Activated CD8-positive, alpha-beta T cell treated with anti-CD3 and anti-CD28 coated beads for 36 hours (primary cell): ENCODE results near the gene PCDH12. TPM values are rescaled to one million over a fixed set of nuclear protein-coding genes. Genes with fewer than 3 reads are reported as not detected.

Experiments used
- ATAC-seq: fragments of 200-7000 bp; cut with Tn5 transposase; one replicate; pipeline ENCODE4 v1.10.0; 2021; ENCODE audit warnings: mild to moderate bottlenecking, moderate library complexity
- CTCF ChIA-PET: fragments of 350-600 bp; sonication (Branson Sonifier 250); formaldehyde crosslinking; loops from one replicate; lab custom pipeline; 2021; ENCODE audit warnings: antibody characterized with exemption; lab: Charles Lee
- POLR2A ChIA-PET: fragments of 350-600 bp; sonication (Branson Sonifier 250); formaldehyde crosslinking; loops from one replicate; lab custom pipeline; 2021; ENCODE audit warnings: antibody characterized with exemption; lab: Charles Lee
- DNase-seq: peaks from one replicate; pipeline ENCODE4 v3.0.0-alpha.2; 2020
- H3K27ac Mint-ChIP-seq: one replicate; pipeline ENCODE4 v1.8.0; 2021; ENCODE audit warnings: mild to moderate bottlenecking, mixed read lengths
- H3K27me3 Mint-ChIP-seq: one replicate; pipeline ENCODE4 v1.8.0; 2021; ENCODE audit warnings: mixed read lengths
- H3K36me3 Mint-ChIP-seq: one replicate; pipeline ENCODE4 v1.8.0; 2021; ENCODE audit warnings: low read depth, mixed read lengths
- H3K4me1 Mint-ChIP-seq: one replicate; pipeline ENCODE4 v1.8.0; 2021; ENCODE audit warnings: low read depth, mixed read lengths
- H3K4me3 Mint-ChIP-seq: one replicate; pipeline ENCODE4 v1.8.0; 2021; ENCODE audit warnings: mild to moderate bottlenecking, moderate library complexity, mixed read lengths
- H3K9me3 Mint-ChIP-seq: one replicate; pipeline ENCODE4 v1.8.0; 2021; ENCODE audit warnings: mixed read lengths
- CTCF ChIP-seq: fragments of 200-600 bp; IDR thresholded peaks from one replicate; pipeline ENCODE4 v1.8.0; 2022; ENCODE audit warnings: antibody characterized with exemption, mild to moderate bottlenecking
- intact Hi-C: fragments of 100-400 bp; cut with micrococcal nuclease; formaldehyde crosslinking; loops from one replicate; pipeline ENCODE4 v1.10.0; 2022
- total RNA-seq, 2 experiments: library from RNA; stranded (reverse); gene quantifications; one replicate each; pipeline ENCODE4 v1.2.3, GENCODE V29; 2021

The PCDH12 gene
- total RNA-seq, 2 experiments from 2014 or later, result 0.31 to 0.61 TPM

- POLR2A ChIA-PET, result no interaction called here
These were observed 24.6 kb upstream of the PCDH12 start for GRCh38 chr5:141982626-141983025.

GRCh38 chr5:141978389-141978788 is 20.4 kb upstream of the PCDH12 start:
- CTCF ChIA-PET, result interaction anchor here (1.1 to 6.7 kb wide), 8 partner anchors 9 to 286 kb away, joined by 3 to 63 read pairs (median 10); partner anchors contain the start of genes GNPDA1 and RNF14
- H3K27ac Mint-ChIP-seq, result no peak overlapping the region
- H3K9me3 Mint-ChIP-seq, result no peaks in the 10 kb centered on the region
- no peak for ATAC-seq
- no peak for DNase-seq
- POLR2A ChIA-PET, result no interaction called here
- no peaks in the 10 kb centered on the region for H3K27me3 Mint-ChIP-seq
- intact Hi-C loops, result no loop called here
- peaks cover 20% of the 10 kb centered on the region for H3K4me1 Mint-ChIP-seq
- H3K36me3 Mint-ChIP-seq, result peaks cover 60% of the 10 kb centered on the region
- TF ChIP-seq CTCF, result no peak
- no peak overlapping the region for H3K4me3 Mint-ChIP-seq

More at GRCh38 chr5:141982626-141983025, 24.6 kb upstream of the PCDH12 start:
- H3K36me3 Mint-ChIP-seq, result peaks cover 55% of the 10 kb centered on the region
- H3K27me3 Mint-ChIP-seq, result no peaks in the 10 kb centered on the region
- H3K27ac Mint-ChIP-seq, result no peak overlapping the region
- no peaks in the 10 kb centered on the region for H3K4me1 Mint-ChIP-seq
- CTCF ChIA-PET, result no interaction called here
- ATAC-seq, result no peak
- no peak for TF ChIP-seq CTCF
- no peak overlapping the region for H3K4me3 Mint-ChIP-seq
- intact Hi-C loops, result no loop called here
- no peak for DNase-seq
- H3K9me3 Mint-ChIP-seq, result no peaks in the 10 kb centered on the region

- no peak overlapping the region for H3K27ac Mint-ChIP-seq
- ATAC-seq (no peak), DNase-seq (no peak)
- no peaks in the 10 kb centered on the region for H3K27me3 Mint-ChIP-seq
- peaks cover 53% of the 10 kb centered on the region for H3K36me3 Mint-ChIP-seq
- TF ChIP-seq CTCF, result no peak
- H3K4me3 Mint-ChIP-seq, result no peak overlapping the region
- H3K9me3 Mint-ChIP-seq, result no peaks in the 10 kb centered on the region
- CTCF ChIA-PET, result interaction anchor here (0.9 to 6.7 kb wide), 9 partner anchors 8 to 170 kb away, joined by 3 to 63 read pairs (median 3); no protein-coding TSS in a partner anchor
- H3K4me1 Mint-ChIP-seq, result peaks cover 29% of the 10 kb centered on the region
- intact Hi-C loops, result no loop called here
- POLR2A ChIA-PET, result interaction anchor here (0.9 to 1.2 kb wide), 2 partner anchors 18 to 40 kb away, joined by 3 read pairs; partner anchors contain the start of gene PCDH12
These were observed 18.2 kb upstream of the PCDH12 start for GRCh38 chr5:141976176-141976575.

GRCh38 chr5:141973871-141974595 is 16.0 kb upstream of the PCDH12 start:
- no peak for TF ChIP-seq CTCF
- ATAC-seq (peak; percentile 7), DNase-seq (no peak)
- CTCF ChIA-PET, result interaction anchor here (1.7 to 6.4 kb wide), 2 partner anchors 15 to 171 kb away, joined by 5 to 126 read pairs; partner anchors contain the start of gene PCDH12
- Mint-ChIP-seq H3K36me3 (peaks cover 42% of the 10 kb centered on the region), H3K27ac (peak overlapping the region; percentile 86), H3K27me3 (no peaks in the 10 kb centered on the region), H3K4me1 (peaks cover 40% of the 10 kb centered on the region), H3K4me3 (peak overlapping the region; percentile 11), H3K9me3 (no peaks in the 10 kb centered on the region)
- POLR2A ChIA-PET, result no interaction called here
- intact Hi-C loops, result loop anchor here (5.0 kb wide), 1 partner anchor 33 kb away; no protein-coding TSS in a partner anchor
